Cardiac fibroblast (primary cell): ENCODE results near the gene UMOD.

Source experiments
- DNase-seq, 2 donors: peaks; one replicate each; pipeline versions ENCODE4 v3.0.0 to v3.0.0-alpha.2; 2010; ENCODE audit warnings: low read depth in 2 of 2
- H3K4me3 ChIP-seq, 2 donors: replicated peaks in 1 of 2; 1 replicate in 1 of 2; 2 replicates in 1 of 2; pipeline ENCODE4 v1.5.1; 2011; ENCODE audit warnings: low read depth in 2 of 2, low read length in 2 of 2, mild to moderate bottlenecking in 2 of 2, moderate library complexity in 1 of 2
- CTCF ChIP-seq: IDR thresholded peaks from one replicate; pipeline ENCODE4 v1.5.1; 2011; ENCODE audit warnings: low read depth, mild to moderate bottlenecking, low read length, inconsistent platforms

Gene UMOD

GRCh38 chr16:20352615-20353014 lies at the start of gene UMOD:
TSS of gene UMOD (minus strand) at chr16:20352715. CDS start at chr16:20350737, 1,978 bp downstream.
- DNase-seq = no peak
- H3K4me3 ChIP-seq = no peak within 1 kb of the TSS
- TF ChIP-seq CTCF = no peak

GRCh38 chr16:20401475-20402016 lies 49.0 kb upstream of the UMOD start:
- H3K4me3 ChIP-seq = no peak overlapping the region
- no peak for TF ChIP-seq CTCF
- no peak for DNase-seq

DNA sequence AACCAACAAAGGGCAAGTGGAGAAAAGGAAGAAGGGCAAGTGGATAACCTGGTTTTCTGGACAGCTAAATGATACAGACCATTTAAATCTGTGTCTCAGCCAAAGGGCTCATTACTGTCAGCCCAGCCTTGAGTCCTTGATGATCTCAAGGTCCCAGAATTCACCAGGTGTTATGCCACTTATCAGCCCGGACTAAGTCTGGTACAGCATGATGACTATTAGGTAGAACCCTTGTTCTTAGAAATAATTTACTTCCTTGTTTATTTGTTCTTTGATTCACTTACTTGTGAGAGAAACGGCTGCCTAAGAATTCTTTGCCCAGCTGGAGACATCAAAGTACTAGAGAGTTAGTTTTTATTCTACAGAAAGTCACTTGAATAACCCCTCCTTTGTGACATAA lies 48.6 kb upstream of the UMOD start:
- TF ChIP-seq CTCF = no peak
- no peak for DNase-seq
- H3K4me3 ChIP-seq = no peak overlapping the region

DNA sequence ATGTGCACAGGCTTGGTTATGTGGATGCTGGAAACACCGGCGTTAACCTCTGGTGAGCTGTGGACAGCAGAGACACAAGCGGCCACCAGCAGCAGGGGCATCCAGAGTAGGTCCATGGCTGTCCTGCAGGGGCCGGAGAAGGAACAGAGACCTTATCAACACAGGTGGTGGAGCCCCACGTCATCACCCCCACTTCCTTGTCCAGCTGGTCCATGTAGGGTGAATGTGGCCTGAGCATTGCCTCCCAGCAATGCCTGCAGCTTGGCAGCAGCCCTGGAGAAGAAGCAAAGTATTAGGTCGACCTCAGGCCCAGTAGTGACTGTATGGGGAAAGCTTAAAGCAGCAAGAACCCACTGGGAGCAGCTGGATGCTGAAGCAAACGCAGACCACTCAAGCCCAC lies 46.7 kb upstream of the UMOD start:
- TF ChIP-seq CTCF = no peak
- DNase-seq = no peak
- H3K4me3 ChIP-seq = no peak overlapping the region

GRCh38 chr16:20398603-20399002 lies 46.1 kb upstream of the UMOD start:
- TF ChIP-seq CTCF = no peak
- no peak overlapping the region for H3K4me3 ChIP-seq
- no peak for DNase-seq

DNA sequence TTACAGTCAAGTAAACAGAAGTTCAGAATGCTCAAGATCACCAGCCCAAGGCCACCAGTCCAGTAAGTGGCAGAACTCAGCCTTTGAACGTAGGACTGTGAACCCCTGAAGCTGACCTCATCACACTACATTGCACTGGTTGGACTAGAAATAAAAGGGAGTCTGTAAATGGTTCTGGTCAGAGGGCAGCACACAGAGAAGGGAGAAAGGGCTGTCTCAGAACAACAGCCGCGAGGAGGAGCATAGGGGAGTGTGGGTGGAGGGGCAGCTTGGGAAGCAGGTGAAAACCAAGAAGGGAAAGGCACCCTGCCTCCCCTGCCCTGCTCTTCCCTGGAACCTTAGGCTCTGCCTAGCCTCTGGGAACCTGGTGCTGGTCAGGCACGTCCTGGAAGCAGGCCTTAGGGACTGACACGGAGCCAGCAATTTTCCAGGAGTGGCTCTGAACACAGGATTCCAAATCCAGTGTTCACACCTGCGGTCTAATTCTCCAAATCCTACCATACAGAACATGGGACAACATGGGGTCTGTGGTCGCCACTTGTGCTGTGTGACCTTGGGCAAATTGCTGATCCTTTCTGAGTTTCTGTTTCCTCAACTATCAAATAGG lies 45.1 kb upstream of the UMOD start:
- H3K4me3 ChIP-seq = no peak overlapping the region
- TF ChIP-seq CTCF = no peak
- DNase-seq = no peak
